HFFc6 (cell line): Measurements from ENCODE around the gene ABHD16B. TPM values are rescaled to one million over a fixed set of nuclear protein-coding genes. Genes with fewer than 3 reads are reported as not detected.
"Not testable (repeated sequence)": the region's sequence is repeated elsewhere in the genome, so short reads cannot be mapped to it uniquely, and the experiment has no call there.

Experiments used
- DNase-seq: peaks from one replicate; pipeline ENCODE4 v3.0.0-alpha.2; 2018
- H3K27ac Mint-ChIP-seq: 2 replicates; pipeline ENCODE4 v1.8.0; 2020; ENCODE audit warnings: mild to moderate bottlenecking, mixed read lengths
- H3K27me3 Mint-ChIP-seq: 2 replicates; pipeline ENCODE4 v1.8.0; 2021; ENCODE audit warnings: mild to moderate bottlenecking, moderate library complexity, mixed read lengths; ENCODE audit not compliant: insufficient read depth
- H3K36me3 Mint-ChIP-seq: 2 replicates; pipeline ENCODE4 v1.8.0; 2021; ENCODE audit warnings: low read depth, mixed read lengths
- H3K4me1 Mint-ChIP-seq: 2 replicates; pipeline ENCODE4 v1.8.0; 2020; ENCODE audit warnings: low read depth, mixed read lengths
- H3K4me3 Mint-ChIP-seq: 2 replicates; pipeline ENCODE4 v1.8.0; 2020; ENCODE audit warnings: mild to moderate bottlenecking, moderate library complexity, mixed read lengths
- H3K9me3 Mint-ChIP-seq: 2 replicates; pipeline ENCODE4 v1.8.0; 2020; ENCODE audit warnings: mild to moderate bottlenecking, mixed read lengths
- total RNA-seq, 6 experiments: library from RNA; stranded (reverse); fragmentation: NEBNext Ultra II Directional; extraction: Animal tissue kit (Norgen Biotek cat#: 25700); gene quantifications; 2 replicates in 1 of 6; 3 replicates in 5 of 6; pipeline ENCODE4 v1.2.3, GENCODE V29; 2021
- TF ChIP-seq, protein P1 (sequence below): fragments of 200-600 bp; sonication (generic); IDR thresholded peaks from 2 replicates; pipeline ENCODE4 v1.5.0; 2021; ENCODE audit warnings: antibody characterized with exemption, mild to moderate bottlenecking

ABHD16B gene
- total RNA-seq, 6 experiments from 2014 or later: not detected

DNA sequence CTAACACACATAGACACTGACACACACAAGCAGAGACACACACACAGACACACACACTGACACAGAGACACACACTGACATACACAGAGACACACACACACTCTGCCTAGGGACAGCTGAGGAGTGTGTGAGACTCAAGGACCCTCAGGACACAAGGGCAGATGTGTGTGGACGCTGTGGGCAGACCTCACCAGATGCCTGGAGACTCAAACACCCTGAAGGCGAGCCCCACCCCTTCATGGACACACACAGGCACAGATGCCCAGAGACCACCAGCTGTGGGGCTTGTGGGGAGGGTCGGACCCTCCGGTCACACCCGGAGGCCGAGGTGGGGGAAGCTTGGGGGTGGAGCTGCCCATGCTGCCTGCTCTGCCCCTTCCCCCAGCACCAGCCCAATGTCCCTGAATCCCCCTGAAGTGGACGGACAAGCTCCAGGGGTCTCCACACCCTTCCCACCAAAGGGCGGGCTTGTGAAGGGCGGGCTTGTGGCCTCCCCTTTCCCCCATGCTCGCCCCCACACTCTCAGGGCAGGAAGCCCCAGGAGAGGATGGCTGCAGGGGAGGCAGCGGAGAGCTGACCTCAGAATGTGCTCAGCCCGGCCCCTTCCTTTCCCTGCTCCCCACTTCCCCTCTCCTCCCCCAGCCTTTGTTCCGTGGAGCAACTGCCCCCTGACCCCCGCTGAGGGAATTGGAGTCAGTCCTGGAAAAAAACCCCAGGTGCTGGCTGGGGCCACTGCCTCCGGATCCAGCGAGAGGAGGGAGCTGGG lies 13.9 kb upstream of the ABHD16B start:
- Mint-ChIP-seq H3K4me1 (no peaks in the 10 kb centered on the region), H3K4me3 (no peak overlapping the region), H3K27me3 (peaks cover 17% of the 10 kb centered on the region), H3K27ac (no peak overlapping the region), H3K36me3 (no peaks in the 10 kb centered on the region), H3K9me3 (no peaks in the 10 kb centered on the region)
- TF ChIP-seq, protein P1, sequence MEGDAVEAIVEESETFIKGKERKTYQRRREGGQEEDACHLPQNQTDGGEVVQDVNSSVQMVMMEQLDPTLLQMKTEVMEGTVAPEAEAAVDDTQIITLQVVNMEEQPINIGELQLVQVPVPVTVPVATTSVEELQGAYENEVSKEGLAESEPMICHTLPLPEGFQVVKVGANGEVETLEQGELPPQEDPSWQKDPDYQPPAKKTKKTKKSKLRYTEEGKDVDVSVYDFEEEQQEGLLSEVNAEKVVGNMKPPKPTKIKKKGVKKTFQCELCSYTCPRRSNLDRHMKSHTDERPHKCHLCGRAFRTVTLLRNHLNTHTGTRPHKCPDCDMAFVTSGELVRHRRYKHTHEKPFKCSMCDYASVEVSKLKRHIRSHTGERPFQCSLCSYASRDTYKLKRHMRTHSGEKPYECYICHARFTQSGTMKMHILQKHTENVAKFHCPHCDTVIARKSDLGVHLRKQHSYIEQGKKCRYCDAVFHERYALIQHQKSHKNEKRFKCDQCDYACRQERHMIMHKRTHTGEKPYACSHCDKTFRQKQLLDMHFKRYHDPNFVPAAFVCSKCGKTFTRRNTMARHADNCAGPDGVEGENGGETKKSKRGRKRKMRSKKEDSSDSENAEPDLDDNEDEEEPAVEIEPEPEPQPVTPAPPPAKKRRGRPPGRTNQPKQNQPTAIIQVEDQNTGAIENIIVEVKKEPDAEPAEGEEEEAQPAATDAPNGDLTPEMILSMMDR: no peak
- no peak for DNase-seq

DNA sequence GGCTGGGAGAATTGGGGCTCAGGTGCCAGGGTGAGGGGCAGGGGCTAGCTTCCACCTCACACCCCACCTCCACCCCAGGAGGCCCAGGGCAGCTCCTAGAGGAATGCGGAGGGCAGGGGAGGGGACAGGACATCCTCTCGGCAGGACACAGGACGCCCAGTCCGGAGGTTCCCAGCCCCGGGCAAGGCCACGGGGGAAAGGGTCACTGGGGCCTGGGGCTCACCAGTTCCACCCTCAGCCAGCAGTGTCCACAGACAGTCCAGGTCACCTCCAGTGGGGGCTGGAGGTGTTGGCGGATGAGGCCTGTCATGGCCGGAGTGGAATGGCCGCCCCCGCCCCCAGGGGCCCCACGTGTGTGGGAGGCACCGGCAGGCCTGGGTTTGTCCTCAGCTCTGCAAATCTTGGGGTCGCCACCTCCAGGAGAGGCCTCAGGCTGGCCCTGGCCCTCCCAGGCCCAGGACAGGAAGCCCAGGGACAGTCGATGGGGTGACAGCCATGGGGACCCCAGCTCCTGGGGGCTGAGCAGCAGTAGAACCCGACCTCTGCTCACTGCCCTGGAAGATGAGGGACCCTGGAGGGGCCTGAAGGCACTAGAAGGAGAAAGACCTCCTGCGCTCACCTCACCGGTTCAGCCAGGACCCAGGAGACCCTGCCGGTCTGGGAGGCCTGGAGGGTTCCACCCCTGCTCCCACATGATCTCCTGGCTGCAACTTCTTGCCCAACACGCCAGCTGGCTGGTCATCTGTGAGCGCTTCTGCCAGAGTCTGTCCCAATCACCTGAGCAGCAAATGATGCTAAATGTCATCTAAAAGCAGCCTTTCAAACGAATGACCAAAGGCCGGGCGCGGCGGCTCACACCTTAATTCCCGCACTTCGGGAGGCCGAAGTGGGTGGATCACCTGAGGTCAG lies 13.0 kb upstream of the ABHD16B start:
- Mint-ChIP-seq H3K27ac (no peak overlapping the region), H3K36me3 (no peaks in the 10 kb centered on the region), H3K4me3 (no peak overlapping the region), H3K9me3 (no peaks in the 10 kb centered on the region), H3K4me1 (no peaks in the 10 kb centered on the region), H3K27me3 (peaks cover 13% of the 10 kb centered on the region)
- TF ChIP-seq, protein P1: no peak
- no peak for DNase-seq

DNA sequence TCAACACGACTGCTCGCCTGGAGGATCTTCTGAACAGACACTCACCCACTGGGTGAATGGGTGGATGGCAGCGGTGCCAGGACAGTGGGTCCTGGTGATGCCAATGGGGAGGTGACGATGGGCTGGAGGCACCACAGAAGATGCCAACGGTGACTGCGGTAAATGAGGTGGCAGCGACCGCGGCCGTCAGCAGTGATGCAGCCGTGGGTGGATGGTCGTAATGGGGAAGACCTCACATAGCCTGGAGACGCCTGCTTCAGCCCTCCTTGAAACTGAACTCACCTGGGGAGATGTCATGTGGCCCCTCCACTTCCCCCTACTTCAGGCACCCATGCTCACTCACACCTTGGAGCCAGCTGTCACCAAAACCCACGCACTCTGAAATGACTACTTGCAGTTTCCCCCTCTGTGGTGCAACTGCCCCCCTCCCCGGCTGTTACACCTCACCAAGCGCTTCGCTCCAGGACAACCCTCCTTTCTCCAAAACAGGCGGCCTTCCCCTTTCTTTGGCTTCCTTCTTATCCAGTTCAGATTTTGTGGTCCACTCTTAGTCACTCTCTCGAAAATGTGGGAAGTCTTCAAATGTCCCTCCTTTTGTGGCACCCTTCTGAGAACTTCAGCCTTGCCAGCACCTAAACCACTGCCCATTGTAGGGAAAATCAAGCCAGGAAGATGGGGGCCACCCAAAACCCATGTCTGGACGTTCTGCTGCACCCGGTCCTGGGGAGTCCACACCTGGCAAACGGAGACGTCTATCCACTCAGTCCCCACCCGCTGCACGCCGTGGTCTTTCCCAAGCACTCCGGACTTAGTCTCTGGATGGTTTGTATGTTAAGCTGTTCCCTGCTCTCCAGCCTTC lies 10.4 kb upstream of the ABHD16B start:
- Mint-ChIP-seq H3K36me3 (no peaks in the 10 kb centered on the region), H3K27me3 (peaks cover 10% of the 10 kb centered on the region), H3K4me3 (no peak overlapping the region), H3K9me3 (no peaks in the 10 kb centered on the region), H3K27ac (no peak overlapping the region), H3K4me1 (no peaks in the 10 kb centered on the region)
- DNase-seq: no peak
- TF ChIP-seq, protein P1: no peak

DNA sequence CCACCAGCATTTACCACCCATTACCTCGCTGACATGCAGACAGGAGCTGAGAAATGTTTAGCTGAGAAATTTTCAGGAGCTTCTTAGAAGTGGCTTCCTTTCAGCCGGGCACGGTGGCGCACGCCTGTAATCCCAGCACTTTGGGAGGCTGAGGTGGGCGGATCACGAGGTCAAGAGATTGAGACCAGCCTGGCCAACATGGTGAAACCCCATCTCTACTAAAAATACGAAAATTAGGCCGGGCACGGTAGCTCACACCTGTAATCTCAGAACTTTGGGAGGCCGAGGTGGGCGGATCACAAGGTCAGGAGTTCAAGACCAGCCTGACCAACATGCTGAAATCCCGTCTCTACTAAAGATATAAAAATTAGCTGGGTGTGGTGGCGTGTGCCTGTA lies 9.8 kb upstream of the ABHD16B start:
- H3K4me1 Mint-ChIP-seq, H3K4me3 Mint-ChIP-seq, H3K36me3 Mint-ChIP-seq, H3K27ac Mint-ChIP-seq, H3K9me3 Mint-ChIP-seq, DNase-seq: not testable (repeated sequence)
- peaks cover 15% of the 10 kb centered on the region for H3K27me3 Mint-ChIP-seq

GRCh38 chr20:63853733-63854068 lies 7.6 kb upstream of the ABHD16B start:
- not testable (repeated sequence) for H3K9me3 Mint-ChIP-seq, H3K4me1 Mint-ChIP-seq, H3K36me3 Mint-ChIP-seq, H3K4me3 Mint-ChIP-seq, H3K27ac Mint-ChIP-seq, DNase-seq
- peaks cover 18% of the 10 kb centered on the region for H3K27me3 Mint-ChIP-seq

DNA sequence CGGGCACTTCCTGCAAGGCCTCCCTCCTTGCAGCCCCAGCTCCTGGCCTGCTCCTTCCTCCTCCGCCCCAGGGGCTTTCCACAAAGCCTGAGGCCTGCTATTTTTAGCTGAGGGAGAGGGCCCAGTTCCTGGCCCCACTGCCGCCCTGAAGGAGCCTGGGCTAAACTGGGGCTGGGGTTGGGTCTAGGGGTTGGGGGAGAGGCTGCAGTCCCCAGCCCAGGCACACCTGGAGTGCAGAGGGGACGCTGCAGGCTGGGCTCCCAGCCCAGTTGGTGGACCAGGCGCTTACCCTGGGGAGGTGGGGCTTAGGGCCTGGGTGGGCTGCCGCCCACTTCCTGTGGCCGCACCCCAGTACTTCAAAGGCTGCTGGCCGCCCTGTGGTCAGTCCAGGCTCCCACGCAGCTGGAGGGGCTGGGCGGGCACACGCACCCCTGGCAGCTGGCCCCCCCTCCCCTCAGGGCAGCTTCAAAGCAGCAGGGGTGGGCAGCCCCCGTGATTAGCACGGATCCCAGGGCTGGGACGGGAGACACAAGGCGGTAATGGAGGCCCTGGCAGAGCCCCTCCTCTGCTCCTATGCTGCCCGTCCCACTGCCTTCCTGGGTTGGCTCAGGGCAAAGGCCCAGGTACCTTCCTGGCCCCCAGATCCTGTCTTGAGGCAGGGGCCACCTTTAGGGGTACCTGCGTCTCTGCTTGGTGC lies 7.1 kb upstream of the ABHD16B start:
- TF ChIP-seq, protein P1: no peak
- H3K27me3 Mint-ChIP-seq: peaks cover 17% of the 10 kb centered on the region
- peaks cover 12% of the 10 kb centered on the region for H3K4me1 Mint-ChIP-seq
- H3K9me3 Mint-ChIP-seq: no peaks in the 10 kb centered on the region
- DNase-seq: no peak
- H3K36me3 Mint-ChIP-seq: no peaks in the 10 kb centered on the region
- H3K27ac Mint-ChIP-seq: no peak overlapping the region
- H3K4me3 Mint-ChIP-seq: no peak overlapping the region
